CD8-positive, alpha-beta memory T cell (primary cell): ENCODE measurements around the gene NAV2. TPM values are rescaled to one million over a fixed set of nuclear protein-coding genes. Genes with fewer than 3 reads are reported as not detected.

Experiments
- CTCF ChIA-PET: fragments of 350-600 bp; sonication (Branson Sonifier 250); formaldehyde crosslinking; loops from one replicate; lab custom pipeline; 2021; ENCODE audit warnings: antibody characterized with exemption; lab: Charles Lee
- POLR2A ChIA-PET: fragments of 350-600 bp; sonication (Branson Sonifier 250); formaldehyde crosslinking; loops from one replicate; lab custom pipeline; 2021; ENCODE audit warnings: antibody characterized with exemption; lab: Charles Lee
- DNase-seq, 5 donors: peaks; one replicate each; pipeline versions ENCODE4 v3.0.0 to v3.0.0-alpha.2; 2020 to 2022; ENCODE audit warnings: mixed read lengths in 1 of 5
- H3K27ac ChIP-seq: one replicate; pipeline ENCODE4 v1.7.0; 2013; ENCODE audit warnings: low read depth, mild to moderate bottlenecking, low read length, moderate library complexity
- H3K27me3 ChIP-seq: 2 replicates; pipeline ENCODE4 v1.7.0; 2013; ENCODE audit warnings: low read length, mild to moderate bottlenecking; ENCODE audit not compliant: insufficient read depth, poor library complexity, severe bottlenecking
- H3K36me3 ChIP-seq: 2 replicates; pipeline ENCODE4 v1.7.0; 2013; ENCODE audit warnings: mild to moderate bottlenecking, low read length, moderate library complexity; ENCODE audit not compliant: insufficient read depth
- H3K4me1 ChIP-seq: 2 replicates; pipeline ENCODE4 v1.7.0; 2013; ENCODE audit warnings: mild to moderate bottlenecking, low read length, moderate library complexity; ENCODE audit not compliant: insufficient read depth
- H3K4me3 ChIP-seq: 2 replicates; pipeline ENCODE4 v1.7.0; 2013; ENCODE audit warnings: mild to moderate bottlenecking, low read length
- H3K9me3 ChIP-seq: 2 replicates; pipeline ENCODE4 v1.7.0; 2013; ENCODE audit warnings: mild to moderate bottlenecking, low read length
- H3K27ac Mint-ChIP-seq, 8 donors: one replicate each; pipeline ENCODE4 v1.8.0; 2020 to 2021; ENCODE audit warnings: mixed read lengths in 8 of 8, mild to moderate bottlenecking in 6 of 8, inconsistent platforms in 3 of 8, moderate library complexity in 3 of 8
- H3K27me3 Mint-ChIP-seq, 2 donors: one replicate each; pipeline ENCODE4 v1.8.0; 2020 to 2021; ENCODE audit warnings: mixed read lengths in 2 of 2, mild to moderate bottlenecking in 1 of 2, moderate library complexity in 1 of 2
- H3K36me3 Mint-ChIP-seq, 3 donors: one replicate each; pipeline ENCODE4 v1.8.0; 2020 to 2021; ENCODE audit warnings: mixed read lengths in 3 of 3, inconsistent platforms in 1 of 3, mild to moderate bottlenecking in 1 of 3
- H3K4me1 Mint-ChIP-seq, 3 donors: one replicate each; pipeline ENCODE4 v1.8.0; 2020 to 2021; ENCODE audit warnings: mixed read lengths in 3 of 3, inconsistent platforms in 1 of 3, mild to moderate bottlenecking in 1 of 3
- H3K4me3 Mint-ChIP-seq, 7 donors: one replicate each; pipeline ENCODE4 v1.8.0; 2020 to 2021; ENCODE audit warnings: mixed read lengths in 7 of 7, mild to moderate bottlenecking in 6 of 7, moderate library complexity in 4 of 7, inconsistent platforms in 2 of 7
- H3K9me3 Mint-ChIP-seq, 5 donors: one replicate each; pipeline ENCODE4 v1.8.0; 2020 to 2022; ENCODE audit warnings: mixed read lengths in 5 of 5, mild to moderate bottlenecking in 3 of 5, moderate library complexity in 2 of 5, inconsistent platforms in 1 of 5
- polyA plus RNA-seq: library from polyadenylated mRNA; unstranded; fragments of 300-500 nt; fragmentation: Illumina TruSeq; gene quantifications from one replicate; pipeline ENCODE4 v1.2.3, GENCODE V29; 2021
- total RNA-seq, 2 experiments: library from RNA; stranded (reverse); gene quantifications; one replicate each; pipeline ENCODE4 v1.2.3, GENCODE V29; 2021

The NAV2 gene
- total and polyA plus RNA-seq, 3 experiments from 2014 or later: 0.42 to 1.2 (median 1.1) TPM

GRCh38 chr11:20049231-20049630 lies 336.6 kb downstream of the NAV2 start:
- CTCF ChIA-PET: interaction anchor here (1.1 kb wide), 1 partner anchor 9 kb away, joined by 3 read pairs; no protein-coding TSS in a partner anchor
- Histone ChIP-seq H3K4me1 (no peaks in the 10 kb centered on the region), H3K4me3 (no peak overlapping the region), H3K27ac (no peak overlapping the region), H3K9me3 (no peaks in the 10 kb centered on the region), H3K36me3 (no peaks in the 10 kb centered on the region), H3K27me3 (no peaks in the 10 kb centered on the region)
- Mint-ChIP-seq H3K36me3 (peaks cover 0 to 1% (median 0%) of the 10 kb centered on the region in 3 donors), H3K4me1 (no peaks in the 10 kb centered on the region), H3K9me3 (no peaks in the 10 kb centered on the region), H3K4me3 (no peak overlapping the region), H3K27ac (no peak overlapping the region), H3K27me3 (no peaks in the 10 kb centered on the region)
- POLR2A ChIA-PET: no interaction called here
- no peak for DNase-seq

GRCh38 chr11:20050048-20050447 lies 337.4 kb downstream of the NAV2 start:
- H3K36me3 Mint-ChIP-seq: peaks cover 0 to 1% (median 0%) of the 10 kb centered on the region in 3 donors
- no peaks in the 10 kb centered on the region for H3K9me3 ChIP-seq
- H3K4me1 Mint-ChIP-seq: no peaks in the 10 kb centered on the region
- POLR2A ChIA-PET: no interaction called here
- no peaks in the 10 kb centered on the region for H3K4me1 ChIP-seq
- H3K27ac Mint-ChIP-seq: peak overlapping the region in 1 of 8 donors; percentile 80
- no peak for DNase-seq
- H3K4me3 ChIP-seq: no peak overlapping the region
- H3K9me3 Mint-ChIP-seq: no peaks in the 10 kb centered on the region
- CTCF ChIA-PET: interaction anchor here (1.1 kb wide), 1 partner anchor 8 kb away, joined by 3 read pairs; no protein-coding TSS in a partner anchor
- no peaks in the 10 kb centered on the region for H3K27me3 ChIP-seq
- no peaks in the 10 kb centered on the region for H3K27me3 Mint-ChIP-seq
- H3K4me3 Mint-ChIP-seq: no peak overlapping the region
- H3K27ac ChIP-seq: no peak overlapping the region
- H3K36me3 ChIP-seq: no peaks in the 10 kb centered on the region

GRCh38 chr11:20050551-20051333 lies 338.1 kb downstream of the NAV2 start:
- H3K4me1 ChIP-seq: no peaks in the 10 kb centered on the region
- H3K9me3 ChIP-seq: no peaks in the 10 kb centered on the region
- POLR2A ChIA-PET: no interaction called here
- no peak overlapping the region for H3K4me3 Mint-ChIP-seq
- no peaks in the 10 kb centered on the region for H3K4me1 Mint-ChIP-seq
- H3K27me3 Mint-ChIP-seq: no peaks in the 10 kb centered on the region
- DNase-seq: no peak
- peaks cover 0 to 2% (median 1%) of the 10 kb centered on the region in 3 donors for H3K36me3 Mint-ChIP-seq
- no peaks in the 10 kb centered on the region for H3K9me3 Mint-ChIP-seq
- no peak overlapping the region for H3K4me3 ChIP-seq
- CTCF ChIA-PET: no interaction called here
- no peaks in the 10 kb centered on the region for H3K27me3 ChIP-seq
- H3K27ac Mint-ChIP-seq: no peak overlapping the region
- H3K36me3 ChIP-seq: no peaks in the 10 kb centered on the region
- no peak overlapping the region for H3K27ac ChIP-seq

GRCh38 chr11:20051469-20052399 lies 339.1 kb downstream of the NAV2 start:
- H3K27me3 Mint-ChIP-seq: no peaks in the 10 kb centered on the region
- H3K27ac Mint-ChIP-seq: no peak overlapping the region
- Histone ChIP-seq H3K27ac (no peak overlapping the region), H3K36me3 (no peaks in the 10 kb centered on the region), H3K9me3 (no peaks in the 10 kb centered on the region), H3K4me3 (no peak overlapping the region), H3K4me1 (no peaks in the 10 kb centered on the region), H3K27me3 (no peaks in the 10 kb centered on the region)
- ChIA-PET POLR2A (no interaction called here), CTCF (no interaction called here)
- no peaks in the 10 kb centered on the region for H3K4me1 Mint-ChIP-seq
- DNase-seq: no peak
- no peaks in the 10 kb centered on the region for H3K9me3 Mint-ChIP-seq
- peaks cover 0 to 2% (median 0%) of the 10 kb centered on the region in 3 donors for H3K36me3 Mint-ChIP-seq
- H3K4me3 Mint-ChIP-seq: no peak overlapping the region

GRCh38 chr11:20053572-20053971 lies 340.9 kb downstream of the NAV2 start:
- H3K4me1 Mint-ChIP-seq: no peaks in the 10 kb centered on the region
- H3K4me3 Mint-ChIP-seq: no peak overlapping the region
- peaks cover 0 to 2% (median 0%) of the 10 kb centered on the region in 3 donors for H3K36me3 Mint-ChIP-seq
- no peaks in the 10 kb centered on the region for H3K27me3 ChIP-seq
- H3K9me3 Mint-ChIP-seq: no peaks in the 10 kb centered on the region
- no peak for DNase-seq
- no peak overlapping the region for H3K27ac ChIP-seq
- H3K27ac Mint-ChIP-seq: no peak overlapping the region
- no peaks in the 10 kb centered on the region for H3K4me1 ChIP-seq
- H3K9me3 ChIP-seq: no peaks in the 10 kb centered on the region
- H3K36me3 ChIP-seq: no peaks in the 10 kb centered on the region
- no peak overlapping the region for H3K4me3 ChIP-seq
- POLR2A ChIA-PET: no interaction called here
- CTCF ChIA-PET: no interaction called here
- H3K27me3 Mint-ChIP-seq: no peaks in the 10 kb centered on the region

GRCh38 chr11:20054584-20054983 lies 341.9 kb downstream of the NAV2 start:
- no peaks in the 10 kb centered on the region for H3K4me1 ChIP-seq
- H3K4me3 ChIP-seq: no peak overlapping the region
- Mint-ChIP-seq H3K27me3 (no peaks in the 10 kb centered on the region), H3K4me3 (no peak overlapping the region), H3K36me3 (peaks cover 0 to 2% (median 0%) of the 10 kb centered on the region in 3 donors), H3K27ac (no peak overlapping the region), H3K4me1 (no peaks in the 10 kb centered on the region), H3K9me3 (no peaks in the 10 kb centered on the region)
- H3K27me3 ChIP-seq: no peaks in the 10 kb centered on the region
- no peaks in the 10 kb centered on the region for H3K9me3 ChIP-seq
- H3K36me3 ChIP-seq: no peaks in the 10 kb centered on the region
- CTCF ChIA-PET: no interaction called here
- H3K27ac ChIP-seq: no peak overlapping the region
- DNase-seq: no peak
- POLR2A ChIA-PET: no interaction called here

GRCh38 chr11:20055312-20055711 lies 342.7 kb downstream of the NAV2 start:
- H3K27ac ChIP-seq: no peak overlapping the region
- DNase-seq: no peak
- no peaks in the 10 kb centered on the region for H3K4me1 ChIP-seq
- no peaks in the 10 kb centered on the region for H3K36me3 ChIP-seq
- H3K27me3 Mint-ChIP-seq: no peaks in the 10 kb centered on the region
- no peak overlapping the region for H3K27ac Mint-ChIP-seq
- H3K9me3 ChIP-seq: no peaks in the 10 kb centered on the region
- no peaks in the 10 kb centered on the region for H3K9me3 Mint-ChIP-seq
- no peaks in the 10 kb centered on the region for H3K27me3 ChIP-seq
- no peak overlapping the region for H3K4me3 ChIP-seq
- ChIA-PET CTCF (no interaction called here), POLR2A (no interaction called here)
- H3K36me3 Mint-ChIP-seq: peaks cover 0 to 2% (median 0%) of the 10 kb centered on the region in 3 donors
- no peak overlapping the region for H3K4me3 Mint-ChIP-seq
- no peaks in the 10 kb centered on the region for H3K4me1 Mint-ChIP-seq
